ENCODE data around the gene MATCAP1. TPM values are rescaled to one million over a fixed set of nuclear protein-coding genes. Genes with fewer than 3 reads are reported as not detected.

The MATCAP1 gene
- total and polyA plus RNA-seq, 2 of the 4 experiments (the other 2 are of a cell fraction) = 8.2 to 43.9 TPM

- H3K27me3 ChIP-seq (ENCODE audit: control insufficient read depth, insufficient read depth, low read length) = no peaks in the 10 kb centered on the region
- peak within 1 kb of the TSS; percentile 66 for H2AK5ac ChIP-seq (ENCODE audit: low read depth, low read length)
- H3K79me1 ChIP-seq (ENCODE audit: low read depth in 1 of 2, low read length in 2 of 2) = peaks cover 0 to 30% of the 10 kb centered on the region in 2 experiments; a peak in 2 of 4 replicates
- H3K36me3 ChIP-seq (ENCODE audit: control insufficient read depth, insufficient read depth, low read length) = peaks cover 31% of the 10 kb centered on the region
- H4K20me1 ChIP-seq (ENCODE audit: insufficient read depth, low read length) = peaks cover 20% of the 10 kb centered on the region
- peak within 1 kb of the TSS; percentile 84 for H3K4me2 ChIP-seq (ENCODE audit: low read depth, low read length)
- peak within 1 kb of the TSS; percentile 92 for H3K27ac ChIP-seq (ENCODE audit: insufficient read depth, low read length)
- peak within 1 kb of the TSS; percentile 77; the same call in 2 of the 3 replicates for H2BK15ac ChIP-seq (ENCODE audit: low read depth, low read length)
- peak within 1 kb of the TSS; percentile 99 for H2AFZ ChIP-seq (replicated peaks; ENCODE audit: low read length, poor library complexity)
- H3K9ac ChIP-seq (ENCODE audit: low read depth, low read length) = peak within 1 kb of the TSS; percentile 64
- H4K8ac ChIP-seq (ENCODE audit: low read depth in 2 of 2, low read length in 2 of 2) = peak within 1 kb of the TSS; percentile 72 to 97
- H3K4me3 ChIP-seq (ENCODE audit: insufficient read depth, low read depth, low read length) = peak within 1 kb of the TSS; percentile 76
- DNase-seq = peak; percentile 66
- H3K56ac ChIP-seq (ENCODE audit: extremely low read depth, insufficient read depth, low read length) = peak within 1 kb of the TSS; percentile 88
- peak within 1 kb of the TSS; percentile 96 for H3K14ac ChIP-seq (replicated peaks; ENCODE audit: low read depth, low read length)
- H4K91ac ChIP-seq (ENCODE audit: insufficient read depth, low read depth, low read length) = peak within 1 kb of the TSS; percentile 71
- H3K23ac ChIP-seq (ENCODE audit: low read depth, low read length) = peak within 1 kb of the TSS; percentile 81
- peak within 1 kb of the TSS; percentile 65 for H4K5ac ChIP-seq (ENCODE audit: low read depth, low read length)
- in situ Hi-C loops (cut with MboI; ENCODE audit: low sequenced_read_pairs) = no loop called here
- 1% methylated on average over 10 of the region's 34 CpGs; no CpG with 5 or more reads in 1 of the 2 experiments for WGBS, 2 experiments (ENCODE audit: extremely low coverage in 2 of 2, insufficient read length in 1 of 2)
- H2BK120ac ChIP-seq (ENCODE audit: low read depth, low read length) = peak within 1 kb of the TSS; percentile 82
- peak within 1 kb of the TSS; percentile 87 for H3K4ac ChIP-seq (ENCODE audit: low read depth, low read length)
- ATAC-seq (ENCODE audit: low read depth) = peak; percentile 78
- H2BK20ac ChIP-seq (ENCODE audit: low read depth, low read length) = peak within 1 kb of the TSS; percentile 47
- no peaks in the 10 kb centered on the region for H3K9me3 ChIP-seq (ENCODE audit: control insufficient read depth, insufficient read depth, low read length)
- peak within 1 kb of the TSS; percentile 95 for H2AK9ac ChIP-seq (replicated peaks; ENCODE audit: low read depth, low read length, poor library complexity)
- H3K18ac ChIP-seq (ENCODE audit: low read depth, low read length) = peak within 1 kb of the TSS; percentile 66; the same call in 1 of the 2 replicates
- peak; percentile 39; the same call in 1 of the 2 replicates for TF ChIP-seq MAZ (IDR thresholded peaks at IDR 0.05; ENCODE audit: borderline replicate concordance, low read depth, low read length)
- TF ChIP-seq MXI1 (IDR thresholded peaks at IDR 0.05; ENCODE audit: borderline replicate concordance, low read depth, low read length) = peak; percentile 12; the same call in 1 of the 2 replicates
- TF ChIP-seq RAD21 (IDR thresholded peaks at IDR 0.05; ENCODE audit: low read length) = no peak
- TF ChIP-seq POLR2A (IDR thresholded peaks at IDR 0.05; ENCODE audit: low read depth, low read length) = no peak
- peak; percentile 88 for TF ChIP-seq USF2 (IDR thresholded peaks at IDR 0.05; ENCODE audit: low read depth, low read length)
- no peak for TF ChIP-seq FOS (IDR thresholded peaks at IDR 0.05; ENCODE audit: low read depth, low read length)
- peaks cover 4% of the 10 kb centered on the region; the same call in 1 of the 2 replicates for H3K9me1 ChIP-seq (ENCODE audit: insufficient read depth, low read length)
- dilution Hi-C loops (cut with HindIII; ENCODE audit: low sequenced_read_pairs, unreplicated experiment) = no loop called here
- ChIA-PET CTCF (interaction anchor here (0.7 to 1.0 kb wide), 4 partner anchors 10 to 47 kb away, joined by 3 to 4 read pairs (median 3); no protein-coding TSS in a partner anchor), POLR2A (ENCODE audit: unreplicated experiment) (no interaction called here)
- H2BK5ac ChIP-seq (ENCODE audit: low read depth, low read length, poor library complexity, severe bottlenecking) = peak within 1 kb of the TSS; percentile 87
- H3K4me1 ChIP-seq (ENCODE audit: control insufficient read depth, insufficient read depth, low read length) = peaks cover 6% of the 10 kb centered on the region; the same call in 1 of the 2 replicates
- intact Hi-C loops (cut with micrococcal nuclease) = loop anchor here (2.0 to 10.0 kb wide), 2 partner anchors 132 to 256 kb away; no protein-coding TSS in a partner anchor
- no TSS peak for BruUV-seq (replicated peaks)
These were observed 32.8 kb downstream of the MATCAP1 start, which contains the start of gene B3GNT9 for GRCh38 chr16:67150833-67151396. Gene B3GNT9, minus strand, starts transcription at chr16:67150998. Its CDS starts 513 bp downstream, at chr16:67150485.

Data from IMR-90 (cell line).